SH-SY5Y (cell line): ENCODE results near the gene TXNRD3.

Source experiments
- GATA2 ChIP-seq: IDR thresholded peaks from 2 replicates; pipeline ENCODE4 v1.6.1; 2011; ENCODE audit warnings: mild to moderate bottlenecking, low read depth, low read length
- GATA3 ChIP-seq: IDR thresholded peaks from 2 replicates; pipeline ENCODE4 v1.6.1; 2011; ENCODE audit warnings: low read depth, mild to moderate bottlenecking, low read length, moderate library complexity

DNA sequence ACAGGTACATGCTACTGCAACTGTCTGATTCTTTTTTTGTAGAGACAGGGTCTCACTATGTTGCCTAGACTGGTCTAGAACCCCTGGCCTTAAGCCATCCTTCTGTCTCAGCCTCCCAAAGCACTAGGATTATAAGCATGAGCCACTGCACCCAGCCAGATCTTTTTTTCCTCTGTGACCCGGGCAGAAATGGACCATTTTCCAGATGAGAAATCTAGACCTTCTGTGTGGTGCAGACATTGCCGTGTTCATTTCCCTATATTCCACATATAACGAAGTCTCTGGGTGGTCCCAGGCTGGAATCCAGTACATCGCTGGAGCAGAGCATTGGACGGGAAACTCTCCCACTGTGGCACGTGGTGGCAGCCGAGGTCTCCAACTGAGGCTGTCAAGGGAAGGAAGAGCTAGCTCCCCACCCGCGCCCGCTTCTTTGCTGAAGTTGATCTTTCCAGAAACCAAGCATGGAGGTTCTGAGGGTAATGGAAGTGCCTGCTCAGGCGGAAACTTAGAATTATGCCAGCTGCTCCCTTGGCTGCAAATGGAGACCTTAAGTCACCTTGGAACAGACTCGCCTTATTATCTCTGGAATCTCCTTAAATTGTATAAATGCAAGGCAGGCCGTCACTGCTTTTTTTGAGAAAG, 23.1 kb upstream of the TXNRD3 start:
- TF ChIP-seq GATA3 (no peak), GATA2 (no peak)
